Stimulated activated naive CD8-positive, alpha-beta T cell treated with anti-CD3 and anti-CD28 coated beads, Interleukin-15, Interleukin-2, amounts not matched to agents 100 U/mL and 50 U/mL, for 24 hours (primary cell): ENCODE data around the gene RDH11.

Experiments used
- ATAC-seq: fragments of 150-1000 bp; cut with Tn5 transposase; one replicate; pipeline ENCODE4 v1.10.0; 2021
- DNase-seq: peaks from one replicate; pipeline ENCODE4 v3.0.0; 2021

The RDH11 gene

GRCh38 chr14:67645414-67645813, 50.1 kb downstream of the RDH11 start:
- DNase-seq (no peak), ATAC-seq (no peak)

- ATAC-seq = no peak
These were observed 51.1 kb downstream of the RDH11 start for GRCh38 chr14:67644428-67644827.

GRCh38 chr14:67643713-67644112, 51.9 kb downstream of the RDH11 start:
- ATAC-seq (no peak), DNase-seq (no peak)

More at GRCh38 chr14:67644428-67644827, 51.1 kb downstream of the RDH11 start:
- no peak for DNase-seq

GRCh38 chr14:67641902-67642749, 53.4 kb downstream of the RDH11 start:
- ATAC-seq (peak; percentile 82), DNase-seq (peak; percentile 23)

GRCh38 chr14:67641480-67641879, 54.1 kb downstream of the RDH11 start:
- DNase-seq (no peak), ATAC-seq (no peak)

GRCh38 chr14:67638642-67639041, 56.9 kb downstream of the RDH11 start:
- no peak for ATAC-seq
- DNase-seq = no peak

- DNase-seq = no peak
- ATAC-seq = peak; percentile 28
These were observed 59.1 kb downstream of the RDH11 start for GRCh38 chr14:67636361-67636919.

GRCh38 chr14:67633451-67634147, 62.0 kb downstream of the RDH11 start:
- no peak for ATAC-seq
- DNase-seq = no peak

GRCh38 chr14:67630938-67631337, 64.6 kb downstream of the RDH11 start:
- DNase-seq (no peak), ATAC-seq (no peak)

GRCh38 chr14:67630186-67630585, 65.4 kb downstream of the RDH11 start:
- no peak for ATAC-seq
- DNase-seq = no peak

- DNase-seq = no peak
- no peak for ATAC-seq
These were observed 68.0 kb downstream of the RDH11 start for GRCh38 chr14:67627519-67627918.
